LNCAP (cell line): Measurements from ENCODE around the gene HPCAL1.

ENCODE experiments used
- CTCF ChIP-seq: fragments of 450-650 bp; IDR thresholded peaks from 2 replicates; pipeline ENCODE4 v1.5.1; 2017; ENCODE audit warnings: mild to moderate bottlenecking

HPCAL1 gene

GRCh38 chr2:10422251-10422650 is 119.5 kb downstream of the HPCAL1 start:
- TF ChIP-seq CTCF, result no peak

DNA sequence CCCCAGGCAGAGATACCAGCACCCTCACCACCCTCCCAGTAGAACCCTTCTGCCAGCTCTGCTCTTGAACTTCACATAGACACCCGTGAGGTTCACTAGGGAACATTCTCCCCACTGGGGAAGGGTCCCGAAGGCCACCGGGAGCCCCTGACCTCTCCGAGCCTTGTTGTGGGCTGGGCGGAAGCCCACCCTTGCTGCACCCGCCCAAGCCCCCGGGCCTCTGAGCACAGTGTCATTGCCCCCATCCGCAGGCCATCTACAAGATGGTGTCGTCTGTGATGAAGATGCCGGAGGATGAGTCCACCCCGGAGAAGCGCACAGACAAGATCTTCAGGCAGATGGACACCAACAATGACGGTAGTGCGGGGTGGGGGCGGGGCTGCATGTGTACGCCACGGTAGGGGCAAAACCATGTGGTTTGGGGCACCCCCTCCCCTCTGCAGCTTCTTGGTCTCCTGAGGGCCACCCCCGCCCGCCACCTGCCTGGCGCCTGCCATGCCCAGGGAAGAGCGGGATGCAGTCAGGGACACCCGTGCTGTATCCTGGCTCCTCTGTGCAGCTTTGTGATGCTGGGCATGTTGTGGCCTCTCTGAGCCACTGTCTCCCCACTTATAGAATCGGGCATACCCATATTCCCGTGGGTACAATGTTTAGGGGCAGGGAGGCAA is 120.2 kb downstream of the HPCAL1 start:
- TF ChIP-seq CTCF, result no peak

DNA sequence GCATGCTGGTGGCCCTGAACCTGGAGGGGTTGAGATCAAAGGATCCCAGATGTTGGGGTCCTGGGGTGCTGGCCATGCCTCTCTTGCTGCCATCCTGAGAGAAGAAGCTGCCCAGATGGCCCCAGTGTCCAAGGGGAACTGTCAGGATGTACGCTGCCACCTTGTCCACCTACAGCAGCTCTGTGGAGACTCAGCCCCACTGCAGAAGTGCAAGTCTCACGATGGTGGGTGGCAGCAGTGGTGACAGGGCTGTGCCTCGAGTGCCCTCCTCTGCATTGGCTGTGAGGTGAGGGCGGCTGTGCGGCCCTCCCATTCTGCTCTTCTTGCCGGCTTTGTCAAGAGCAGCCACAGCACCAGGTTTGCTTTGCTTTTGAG is 120.7 kb downstream of the HPCAL1 start:
- no peak for TF ChIP-seq CTCF

DNA sequence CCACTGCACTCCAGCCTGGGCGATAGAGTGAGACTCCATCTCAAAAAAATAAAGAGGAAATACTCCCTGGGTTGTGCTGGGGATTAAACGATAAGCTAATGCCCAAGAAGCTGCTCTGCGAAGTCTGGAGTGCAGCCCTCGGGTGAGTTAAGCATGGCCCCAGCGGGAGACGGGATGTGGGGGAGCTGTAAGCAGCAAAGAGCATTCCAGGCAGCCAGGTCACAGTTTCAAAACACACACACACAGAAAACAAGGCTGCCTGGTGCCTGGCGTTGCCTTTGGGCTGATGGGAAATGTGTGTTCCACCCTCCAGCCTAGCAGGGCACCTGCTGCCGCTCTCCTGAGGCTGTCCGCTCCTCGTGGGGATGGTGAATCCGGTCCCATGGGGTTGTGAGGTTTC is 121.3 kb downstream of the HPCAL1 start:
- no peak for TF ChIP-seq CTCF

DNA sequence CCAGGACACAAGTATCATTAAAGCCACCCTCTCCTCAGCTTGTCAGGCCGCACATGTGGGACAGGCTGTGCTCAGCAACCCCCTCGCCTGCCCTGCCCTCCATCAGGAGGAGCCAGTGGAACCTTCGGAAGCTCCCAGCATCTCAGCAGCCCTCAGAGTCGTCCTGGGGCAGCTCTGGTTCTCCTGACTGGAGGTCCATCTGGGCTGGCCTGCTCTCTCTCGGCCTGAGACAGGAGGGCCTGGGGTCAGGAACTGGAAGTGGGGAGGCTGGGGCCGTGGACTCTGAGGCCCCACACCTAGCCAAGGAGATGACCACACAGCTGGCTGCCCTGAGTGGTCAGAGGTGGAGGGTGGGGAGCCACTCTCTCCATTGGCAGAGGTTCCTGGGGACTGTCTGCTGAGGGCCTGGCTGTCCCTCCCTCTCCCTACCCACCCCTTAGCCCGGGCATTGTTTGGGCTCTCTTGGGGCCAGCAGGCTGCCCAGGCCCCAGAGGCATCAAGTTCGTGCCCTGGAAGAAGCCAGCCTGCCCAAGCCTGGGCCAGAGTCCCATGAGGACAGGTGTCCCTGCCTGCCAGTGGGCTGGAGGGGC is 122.3 kb downstream of the HPCAL1 start:
- TF ChIP-seq CTCF, result no peak

GRCh38 chr2:10425699-10426098 is 123.0 kb downstream of the HPCAL1 start:
- TF ChIP-seq CTCF, result no peak

- TF ChIP-seq CTCF, result no peak
Measured at GRCh38 chr2:10426726-10427617, 124.3 kb downstream of the HPCAL1 start.
